ENCODE measurements around the gene HMCN1.

GRCh38 chr1:185704181-185704580 lies 30.0 kb upstream of the HMCN1 start:
- TF ChIP-seq POLR2A (IDR thresholded peaks at IDR 0.05) (no peak), CTCF (IDR thresholded peaks at IDR 0.05) (no peak), EP300 (IDR thresholded peaks at IDR 0.05) (no peak)
